A673 (cell line): ENCODE measurements around the gene C20orf144.

Experiments
- CTCF ChIP-seq: fragments of 300-800, 200-600 bp; sonication (generic); conservative IDR thresholded peaks from 2 replicates; pipeline ENCODE4 v1.5.1; 2017; ENCODE audit warnings: low read depth, mild to moderate bottlenecking, antibody characterized with exemption, low read length, moderate library complexity, mixed read lengths
- EZH2 ChIP-seq: fragments of 200-600 bp; sonication (generic); IDR thresholded peaks from 2 replicates; pipeline ENCODE4 v1.6.1; 2017; ENCODE audit warnings: borderline replicate concordance, low read depth, mild to moderate bottlenecking, mixed read lengths, antibody characterized with exemption, low read length; ENCODE audit not compliant: poor library complexity, severe bottlenecking

GRCh38 chr20:33669873-33670640 is 7.9 kb downstream of the C20orf144 start:
- TF ChIP-seq EZH2, result no peak
- no peak for TF ChIP-seq CTCF
